ENCODE measurements around the gene AKR1C1. TPM values are rescaled to one million over a fixed set of nuclear protein-coding genes. Genes with fewer than 3 reads are reported as not detected.
"Not testable (repeated sequence)": the region's sequence is repeated elsewhere in the genome, so short reads cannot be mapped to it uniquely, and the experiment has no call there.

The AKR1C1 gene
- total RNA-seq, 6 experiments from 2014 or later, result 2.6 to 5.7 (median 4.8) TPM

DNA sequence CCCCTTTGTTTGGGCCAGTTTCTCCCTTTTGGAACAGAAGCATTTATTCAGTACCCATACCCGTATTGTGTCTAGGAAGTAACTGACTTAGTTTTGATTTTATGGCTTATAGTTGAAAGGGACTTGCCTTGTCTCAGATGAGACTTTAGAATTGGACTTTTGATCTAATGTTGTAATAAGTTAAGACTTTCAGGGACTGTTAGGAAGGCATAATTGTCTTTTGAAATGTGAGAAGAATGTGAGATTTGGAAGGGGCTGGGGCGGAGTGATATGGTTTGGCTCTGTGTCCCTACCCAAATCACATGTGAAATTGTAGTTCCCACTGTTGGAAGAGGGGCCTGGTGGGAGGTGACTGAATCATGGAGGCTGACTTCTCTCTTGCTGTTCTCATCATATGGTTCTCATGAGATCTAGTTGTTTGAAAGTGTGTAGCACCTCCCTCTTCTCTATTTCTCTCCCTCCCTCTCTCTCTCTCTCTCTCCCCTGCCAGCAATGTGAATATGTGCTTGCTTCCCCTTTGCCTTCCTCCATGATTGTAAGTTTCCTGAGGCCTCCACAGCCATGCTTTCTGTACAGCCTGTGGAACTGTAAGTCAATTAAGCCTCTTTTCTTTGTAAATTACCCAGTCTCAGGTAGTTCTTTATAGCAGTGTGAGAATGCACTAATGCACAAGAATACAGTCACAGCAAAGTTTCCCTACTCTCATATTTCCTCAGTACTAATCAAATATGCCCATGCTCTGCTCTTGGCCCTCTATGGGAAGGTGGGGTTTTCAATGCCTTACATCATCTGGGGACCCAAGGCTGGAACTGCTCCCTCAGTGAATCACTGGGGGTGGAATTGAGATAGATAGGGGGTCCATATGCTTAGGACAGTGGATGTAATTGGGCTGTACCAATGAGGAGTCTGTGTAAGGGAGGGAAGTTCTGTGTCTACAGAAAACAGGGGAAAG lies 17.2 kb upstream of the AKR1C1 start:
- H3K4me3 Mint-ChIP-seq, result no peak overlapping the region
- TF ChIP-seq, protein P1, sequence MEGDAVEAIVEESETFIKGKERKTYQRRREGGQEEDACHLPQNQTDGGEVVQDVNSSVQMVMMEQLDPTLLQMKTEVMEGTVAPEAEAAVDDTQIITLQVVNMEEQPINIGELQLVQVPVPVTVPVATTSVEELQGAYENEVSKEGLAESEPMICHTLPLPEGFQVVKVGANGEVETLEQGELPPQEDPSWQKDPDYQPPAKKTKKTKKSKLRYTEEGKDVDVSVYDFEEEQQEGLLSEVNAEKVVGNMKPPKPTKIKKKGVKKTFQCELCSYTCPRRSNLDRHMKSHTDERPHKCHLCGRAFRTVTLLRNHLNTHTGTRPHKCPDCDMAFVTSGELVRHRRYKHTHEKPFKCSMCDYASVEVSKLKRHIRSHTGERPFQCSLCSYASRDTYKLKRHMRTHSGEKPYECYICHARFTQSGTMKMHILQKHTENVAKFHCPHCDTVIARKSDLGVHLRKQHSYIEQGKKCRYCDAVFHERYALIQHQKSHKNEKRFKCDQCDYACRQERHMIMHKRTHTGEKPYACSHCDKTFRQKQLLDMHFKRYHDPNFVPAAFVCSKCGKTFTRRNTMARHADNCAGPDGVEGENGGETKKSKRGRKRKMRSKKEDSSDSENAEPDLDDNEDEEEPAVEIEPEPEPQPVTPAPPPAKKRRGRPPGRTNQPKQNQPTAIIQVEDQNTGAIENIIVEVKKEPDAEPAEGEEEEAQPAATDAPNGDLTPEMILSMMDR (IDR thresholded peaks at IDR 0.05), result no peak
- no peaks in the 10 kb centered on the region for H3K36me3 Mint-ChIP-seq (ENCODE audit: low read depth)
- DNase-seq, result no peak
- H3K27me3 Mint-ChIP-seq (ENCODE audit: insufficient read depth), result no peaks in the 10 kb centered on the region; the same call in none of the 2 replicates
- H3K4me1 Mint-ChIP-seq (ENCODE audit: low read depth), result peaks cover 63% of the 10 kb centered on the region
- no peaks in the 10 kb centered on the region for H3K9me3 Mint-ChIP-seq
- H3K27ac Mint-ChIP-seq, result no peak overlapping the region

DNA sequence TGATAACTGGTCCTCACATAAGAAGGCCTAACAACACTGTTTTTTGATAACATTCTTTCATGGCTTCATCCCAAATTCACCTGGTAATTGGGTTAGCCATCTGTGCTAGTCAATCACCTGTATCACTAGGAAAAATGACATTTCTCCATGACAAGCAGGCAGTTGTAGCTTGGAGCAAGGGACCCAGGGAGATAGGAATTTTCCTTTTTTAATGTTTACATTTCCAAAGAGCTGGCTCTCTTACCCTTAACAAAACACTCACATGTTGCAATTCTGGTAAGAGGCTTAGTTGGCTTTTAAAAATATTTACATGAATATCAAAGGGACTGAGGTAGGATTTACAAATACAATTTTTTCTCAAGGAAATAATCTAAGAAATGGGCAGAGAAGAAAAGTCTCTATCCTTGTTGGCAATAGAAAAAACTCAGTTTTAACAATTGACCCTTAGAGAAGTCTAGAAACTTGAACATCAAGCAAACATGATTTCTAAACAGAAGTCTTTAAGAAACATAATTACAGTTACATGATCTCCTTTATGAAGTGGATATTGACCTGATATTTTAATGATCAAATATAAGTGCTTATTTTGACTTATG lies 16.1 kb upstream of the AKR1C1 start:
- DNase-seq, result peak; percentile 5
- Mint-ChIP-seq H3K27ac (peak overlapping the region; percentile 79), H3K4me3 (peak overlapping the region; percentile 42; the same call in 1 of the 2 replicates), H3K36me3 (ENCODE audit: low read depth) (no peaks in the 10 kb centered on the region), H3K27me3 (ENCODE audit: insufficient read depth) (no peaks in the 10 kb centered on the region; the same call in none of the 2 replicates), H3K9me3 (no peaks in the 10 kb centered on the region), H3K4me1 (ENCODE audit: low read depth) (peaks cover 53% of the 10 kb centered on the region)
- TF ChIP-seq, protein P1 (IDR thresholded peaks at IDR 0.05), result no peak

DNA sequence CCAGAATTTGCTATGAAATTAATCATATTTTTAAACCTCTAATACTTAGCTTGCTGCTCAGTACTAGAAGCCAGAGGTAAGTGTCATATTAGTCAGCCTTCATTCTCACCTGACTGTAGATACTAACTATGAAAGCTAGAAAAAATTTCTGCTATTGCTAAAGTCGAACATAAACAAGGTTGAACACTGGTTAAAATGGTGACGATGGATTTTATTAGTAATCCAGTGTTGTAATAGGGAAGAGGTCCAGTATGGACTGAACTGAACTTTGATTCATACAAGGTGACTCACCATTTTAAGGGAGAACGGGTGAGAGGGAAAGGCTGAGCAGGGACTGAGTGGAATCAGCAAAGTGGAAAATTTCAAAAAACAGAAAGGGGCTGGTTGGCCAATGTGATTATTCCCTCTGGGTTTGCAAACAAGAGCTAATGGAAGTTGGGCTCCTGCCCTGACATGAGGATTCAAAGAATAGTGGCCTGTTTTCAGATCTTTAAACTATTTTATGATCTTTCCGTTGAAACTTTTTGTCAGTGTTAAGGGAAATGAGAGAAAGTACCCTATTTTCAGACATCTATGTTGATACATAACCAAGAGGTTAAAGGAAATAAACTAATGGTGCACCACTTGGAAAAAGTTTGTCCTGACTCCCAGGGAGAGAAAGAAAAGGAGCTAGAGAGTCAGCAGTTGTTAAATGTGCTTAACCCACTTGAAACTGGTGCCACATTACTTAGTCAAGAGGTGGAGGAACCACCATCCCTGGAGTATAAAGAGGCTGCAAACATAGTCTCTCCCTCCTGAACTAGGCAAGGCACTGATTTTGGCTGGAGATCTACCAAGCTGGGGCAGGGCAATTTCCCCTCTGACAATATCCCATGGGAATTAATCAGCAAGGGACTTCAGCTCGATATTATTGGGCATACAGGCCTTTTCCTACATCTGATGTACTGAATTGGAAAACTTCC lies 15.3 kb upstream of the AKR1C1 start:
- H3K36me3 Mint-ChIP-seq (ENCODE audit: low read depth), result no peaks in the 10 kb centered on the region
- H3K27ac Mint-ChIP-seq, result peak overlapping the region; percentile 79
- H3K4me3 Mint-ChIP-seq, result peak overlapping the region; percentile 42
- peaks cover 45% of the 10 kb centered on the region for H3K4me1 Mint-ChIP-seq (ENCODE audit: low read depth)
- no peaks in the 10 kb centered on the region for H3K9me3 Mint-ChIP-seq
- TF ChIP-seq, protein P1 (IDR thresholded peaks at IDR 0.05), result no peak
- peak; percentile 90 for DNase-seq
- H3K27me3 Mint-ChIP-seq (ENCODE audit: insufficient read depth), result no peaks in the 10 kb centered on the region; the same call in none of the 2 replicates

DNA sequence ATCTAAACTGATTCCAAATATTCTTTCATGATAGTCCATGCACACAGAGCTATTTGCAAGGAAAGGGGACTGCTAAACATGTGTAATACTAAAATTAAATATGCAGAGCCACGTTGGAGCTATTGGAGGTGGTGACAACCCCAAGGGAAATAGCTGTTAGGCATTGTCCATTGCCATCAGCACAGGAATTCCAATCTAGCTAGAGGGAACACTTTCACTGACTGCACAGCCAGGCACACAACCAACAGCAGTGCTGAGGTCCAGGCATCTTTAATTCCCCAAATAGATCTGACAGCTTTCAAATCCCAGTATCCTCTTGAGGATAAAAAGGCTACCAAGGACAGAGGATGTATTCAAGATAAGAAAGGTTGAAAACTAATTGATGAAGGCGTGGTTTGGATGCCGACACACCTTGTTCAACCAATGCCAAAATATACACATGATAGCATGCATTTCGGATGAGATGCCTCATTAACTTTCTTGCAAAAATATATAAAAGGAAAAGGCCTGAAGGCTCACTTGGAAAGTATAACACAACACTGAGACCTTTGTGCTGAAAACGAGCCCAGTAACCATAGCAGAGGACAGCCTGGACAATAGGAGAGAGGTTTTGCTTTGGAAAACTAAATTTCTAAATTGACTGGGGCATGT lies 11.6 kb upstream of the AKR1C1 start:
- not testable (repeated sequence) for DNase-seq; H3K4me3 Mint-ChIP-seq; H3K36me3 Mint-ChIP-seq (ENCODE audit: low read depth); H3K27me3 Mint-ChIP-seq (ENCODE audit: insufficient read depth); H3K9me3 Mint-ChIP-seq; H3K27ac Mint-ChIP-seq
- H3K4me1 Mint-ChIP-seq (ENCODE audit: low read depth), result peaks cover 19% of the 10 kb centered on the region

DNA sequence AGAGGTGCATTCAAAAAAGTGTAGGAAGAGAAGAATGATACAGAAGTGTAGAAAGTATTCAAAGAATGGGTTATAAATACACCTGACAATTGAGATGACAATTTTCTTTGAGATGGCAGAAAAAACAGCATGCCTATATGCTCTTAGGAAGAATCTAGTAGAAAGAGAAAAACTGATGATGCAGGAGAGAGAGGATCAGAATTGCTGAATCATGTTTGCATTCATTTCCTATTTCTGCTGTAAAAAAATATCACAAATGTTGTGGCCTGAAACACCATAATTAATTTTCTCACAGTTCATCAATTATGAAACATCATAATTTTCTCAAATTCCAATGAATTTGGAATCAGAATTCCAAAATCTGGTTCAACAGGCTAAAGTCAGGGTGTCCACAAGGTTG lies 9.8 kb upstream of the AKR1C1 start:
- no peak for DNase-seq
- no peaks in the 10 kb centered on the region for H3K9me3 Mint-ChIP-seq
- no peak overlapping the region for H3K4me3 Mint-ChIP-seq
- peaks cover 9% of the 10 kb centered on the region for H3K27me3 Mint-ChIP-seq (ENCODE audit: insufficient read depth)
- no peaks in the 10 kb centered on the region for H3K36me3 Mint-ChIP-seq (ENCODE audit: low read depth)
- peaks cover 1% of the 10 kb centered on the region for H3K4me1 Mint-ChIP-seq (ENCODE audit: low read depth)
- TF ChIP-seq, protein P1 (IDR thresholded peaks at IDR 0.05), result no peak
- H3K27ac Mint-ChIP-seq, result no peak overlapping the region

DNA sequence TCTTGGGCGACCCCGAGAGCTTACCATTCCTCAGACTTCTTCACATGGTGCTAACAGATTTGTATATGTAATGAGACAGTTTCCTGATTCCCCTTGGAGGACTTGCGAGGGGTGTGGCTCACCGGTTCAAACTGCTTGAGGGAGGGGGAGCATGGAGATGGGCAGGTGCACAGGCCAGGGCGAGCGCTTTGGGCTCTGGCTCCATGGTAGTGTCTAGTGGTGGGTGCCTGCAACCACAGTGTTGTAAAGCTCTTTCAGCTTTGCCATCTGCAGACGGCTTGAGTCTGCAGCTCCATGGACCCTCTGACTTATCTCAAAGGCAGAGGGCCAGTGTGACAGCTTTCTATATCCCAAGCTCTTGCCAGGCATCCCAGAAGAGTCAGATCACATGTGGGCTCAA lies 7.1 kb upstream of the AKR1C1 start:
- DNase-seq; H3K4me1 Mint-ChIP-seq (ENCODE audit: low read depth); H3K36me3 Mint-ChIP-seq (ENCODE audit: low read depth); H3K27ac Mint-ChIP-seq; H3K9me3 Mint-ChIP-seq; H3K4me3 Mint-ChIP-seq; H3K27me3 Mint-ChIP-seq (ENCODE audit: insufficient read depth): not testable (repeated sequence)

DNA sequence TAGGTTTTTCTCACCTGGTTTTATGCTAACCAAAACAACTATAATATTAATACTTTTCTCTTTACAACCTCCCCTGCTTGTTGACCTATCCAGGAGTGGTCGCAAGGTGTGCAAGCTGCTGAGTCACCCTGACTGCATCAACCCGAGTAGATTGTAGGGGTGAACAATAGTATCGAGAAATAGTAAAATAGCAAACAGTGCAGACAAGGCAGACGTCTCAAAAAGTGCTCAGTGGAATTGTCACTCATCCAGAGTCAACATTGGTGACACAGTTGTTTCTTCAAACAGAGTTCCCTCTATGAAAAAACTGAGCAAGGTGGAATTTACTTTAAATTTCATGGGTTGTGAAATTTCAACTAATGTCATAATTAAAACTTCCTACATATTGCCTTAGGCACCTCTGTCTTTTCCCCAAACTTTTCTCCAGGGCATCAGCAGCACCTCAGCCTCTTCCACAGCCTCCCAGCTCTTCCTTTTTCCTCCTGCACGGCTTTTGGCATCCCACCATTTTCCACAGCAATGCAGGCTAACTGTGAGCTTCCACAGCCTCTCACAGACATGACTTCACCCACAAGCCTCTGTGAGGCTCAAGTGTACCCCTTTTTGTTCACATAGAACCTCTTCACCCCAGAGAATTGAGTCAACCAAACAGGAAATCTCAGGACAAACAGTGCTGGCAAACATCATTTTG lies 6.1 kb upstream of the AKR1C1 start:
- not testable (repeated sequence) for H3K4me3 Mint-ChIP-seq; DNase-seq; H3K27ac Mint-ChIP-seq; H3K27me3 Mint-ChIP-seq (ENCODE audit: insufficient read depth); H3K4me1 Mint-ChIP-seq (ENCODE audit: low read depth); H3K36me3 Mint-ChIP-seq (ENCODE audit: low read depth); H3K9me3 Mint-ChIP-seq

DNA sequence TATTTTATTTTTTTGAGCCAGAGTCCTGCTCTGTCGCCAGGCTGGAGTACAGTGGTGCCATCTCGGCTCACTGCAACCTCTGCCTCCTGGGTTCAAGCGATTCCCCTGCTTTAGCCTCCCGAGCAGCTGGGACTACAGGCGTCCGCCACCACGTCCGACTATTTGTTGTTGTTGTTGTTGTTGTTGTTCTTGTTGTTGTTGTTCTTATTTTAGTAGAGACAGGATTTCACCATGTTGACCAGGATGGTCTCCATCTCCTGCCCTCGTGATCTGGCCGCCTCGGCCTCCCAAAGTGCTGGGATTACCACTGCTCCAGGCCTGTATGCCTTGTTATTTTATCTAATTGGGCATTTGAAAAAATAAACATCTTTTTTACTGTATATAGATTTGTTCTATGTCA lies 1.7 kb upstream of the AKR1C1 start:
- H3K9me3 Mint-ChIP-seq; H3K4me3 Mint-ChIP-seq; DNase-seq; H3K27me3 Mint-ChIP-seq (ENCODE audit: insufficient read depth); H3K4me1 Mint-ChIP-seq (ENCODE audit: low read depth); H3K27ac Mint-ChIP-seq; H3K36me3 Mint-ChIP-seq (ENCODE audit: low read depth): not testable (repeated sequence)
